ENCODE data around the gene PRKACG. TPM values are rescaled to one million over a fixed set of nuclear protein-coding genes. Genes with fewer than 3 reads are reported as not detected.

Gene PRKACG
- total and polyA plus RNA-seq, 2 of the 8 experiments (the other 6 are each of a cell fraction or from before 2014, with no cell fraction given), result not detected

DNA sequence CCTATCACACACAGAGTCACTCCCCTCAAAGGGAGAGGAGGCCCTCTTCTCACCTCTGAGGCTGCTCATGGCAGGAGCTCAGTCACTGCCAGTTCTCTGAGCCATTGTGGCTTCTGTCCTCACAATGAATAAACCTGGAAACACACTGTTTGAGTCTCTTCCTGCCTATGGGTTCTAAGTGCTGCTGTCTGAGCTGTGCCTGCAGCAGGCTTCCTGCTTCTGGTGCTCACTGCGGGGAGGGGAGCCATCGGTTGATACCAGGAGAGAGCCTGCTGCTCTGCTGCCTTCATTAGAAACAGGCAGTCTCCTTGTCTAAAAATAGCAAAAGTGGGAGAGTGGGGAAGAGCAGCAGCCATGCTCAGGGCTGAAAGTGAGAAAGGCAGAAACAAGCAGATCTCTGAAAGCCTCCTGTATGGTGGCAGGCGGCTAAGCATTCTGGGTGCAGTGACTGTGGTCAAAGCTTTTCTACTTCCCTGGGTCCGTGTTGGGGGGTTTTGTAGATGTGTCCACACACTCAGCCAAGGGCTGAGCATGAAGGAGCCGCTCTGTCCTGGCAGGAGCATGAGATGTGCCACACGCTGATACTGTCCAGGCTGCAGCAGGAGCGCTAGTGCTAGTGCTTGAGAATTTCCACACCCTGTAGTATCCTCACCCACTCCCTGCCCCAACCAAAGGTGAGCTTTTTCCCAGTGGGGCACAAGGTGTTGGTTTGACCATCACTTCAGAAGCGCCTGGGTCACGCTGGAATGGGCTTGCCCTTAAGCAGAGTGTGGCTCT lies 34.2 kb downstream of the PRKACG start (continued):
- no peak for TF ChIP-seq NANOG (IDR thresholded peaks at IDR 0.05; ENCODE audit: insufficient read depth, low read depth, low read length, poor library complexity, severe bottlenecking)
- no peak for TF ChIP-seq CTBP2 (IDR thresholded peaks at IDR 0.05; ENCODE audit: borderline replicate concordance, insufficient read depth, insufficient read length, low read length)

All from H1 (cell line).